HEK293T (cell line): ENCODE results near the gene ZXDC.

Experiments used
- CTCF ChIA-PET: fragments of 350-600 bp; formaldehyde crosslinking; extraction: SDS; loops from one replicate; lab custom pipeline; 2021; ENCODE audit warnings: antibody characterized with exemption, inconsistent platforms; lab: Yijun Ruan, JAX
- POLR2A ChIA-PET: fragments of 350-600 bp; formaldehyde crosslinking; extraction: SDS; loops from one replicate; lab custom pipeline; 2020; ENCODE audit warnings: antibody characterized with exemption, inconsistent platforms; lab: Yijun Ruan, JAX
- DNase-seq: peaks from one replicate; pipeline ENCODE4 v3.0.0; 2012; ENCODE audit warnings: mixed read lengths; ENCODE audit errors: extremely low spot score
- ARNT ChIP-seq: fragments of 450-650 bp; IDR thresholded peaks from 2 replicates; pipeline ENCODE4 v1.6.1; 2017; ENCODE audit warnings: mild to moderate bottlenecking
- BHLHE40 ChIP-seq: fragments of 450-650 bp; IDR thresholded peaks from 2 replicates; pipeline ENCODE4 v1.6.1; 2016; ENCODE audit warnings: mild to moderate bottlenecking, moderate library complexity, borderline replicate concordance
- CTBP1 ChIP-seq: fragments of 450-650 bp; IDR thresholded peaks from 2 replicates; pipeline ENCODE4 v1.6.1; 2016; ENCODE audit warnings: borderline replicate concordance
- ELF4 ChIP-seq: fragments of 450-650 bp; IDR thresholded peaks from 2 replicates; pipeline ENCODE4 v1.6.1; 2017; ENCODE audit warnings: antibody characterized with exemption
- FOXA1 ChIP-seq: fragments of 450-650 bp; IDR thresholded peaks from 2 replicates; pipeline ENCODE4 v1.6.1; 2016; ENCODE audit warnings: mild to moderate bottlenecking
- FOXK2 ChIP-seq: fragments of 450-650 bp; IDR thresholded peaks from 2 replicates; pipeline ENCODE4 v1.6.1; 2016; ENCODE audit warnings: mild to moderate bottlenecking
- FOXM1 ChIP-seq: fragments of 450-650 bp; IDR thresholded peaks from 2 replicates; pipeline ENCODE4 v1.6.1; 2017; ENCODE audit warnings: mild to moderate bottlenecking, borderline replicate concordance
- HDGF ChIP-seq: fragments of 450-650 bp; IDR thresholded peaks from 2 replicates; pipeline ENCODE4 v1.6.1; 2017; ENCODE audit warnings: antibody characterized with exemption, borderline replicate concordance
- L3MBTL2 ChIP-seq: fragments of 450-650 bp; conservative IDR thresholded peaks from 2 replicates; pipeline ENCODE4 v1.6.1; 2016; ENCODE audit warnings: mild to moderate bottlenecking
- LEF1 ChIP-seq: fragments of 450-650 bp; IDR thresholded peaks from 2 replicates; pipeline ENCODE4 v1.6.1; 2017; ENCODE audit warnings: mild to moderate bottlenecking, borderline replicate concordance
- NFRKB ChIP-seq: fragments of 450-650 bp; IDR thresholded peaks from 2 replicates; pipeline ENCODE4 v1.6.1; 2016; ENCODE audit warnings: mild to moderate bottlenecking, moderate library complexity
- PKNOX1 ChIP-seq: fragments of 450-650 bp; IDR thresholded peaks from 2 replicates; pipeline ENCODE4 v1.6.1; 2016
- SP1 ChIP-seq: fragments of 450-650 bp; IDR thresholded peaks from 2 replicates; pipeline ENCODE4 v1.6.1; 2017
- SUZ12 ChIP-seq: fragments of 450-650 bp; IDR thresholded peaks from 2 replicates; pipeline ENCODE4 v1.6.1; 2016; ENCODE audit warnings: mild to moderate bottlenecking
- TARDBP ChIP-seq: fragments of 450-650 bp; IDR thresholded peaks from 2 replicates; pipeline ENCODE4 v1.6.1; 2016
- ZNF384 ChIP-seq: fragments of 450-650 bp; IDR thresholded peaks from 2 replicates; pipeline ENCODE4 v1.6.1; 2016

ZXDC gene

GRCh38 chr3:126398423-126399350 is 77.0 kb downstream of the ZXDC start:
- no peak for DNase-seq
- ChIA-PET POLR2A (no interaction called here), CTCF (no interaction called here)
- no peak for TF ChIP-seq ELF4
- TF ChIP-seq SP1, result no peak
- TF ChIP-seq BHLHE40, result no peak
- TF ChIP-seq ARNT, result no peak
- no peak for TF ChIP-seq HDGF
- no peak for TF ChIP-seq FOXA1
- no peak for TF ChIP-seq PKNOX1

- ChIA-PET CTCF (no interaction called here), POLR2A (no interaction called here)
- no peak for TF ChIP-seq LEF1
- TF ChIP-seq SP1, result no peak
- no peak for TF ChIP-seq BHLHE40
- TF ChIP-seq ELF4, result no peak
- no peak for TF ChIP-seq HDGF
- TF ChIP-seq SUZ12, result no peak
- no peak for TF ChIP-seq TARDBP
- no peak for TF ChIP-seq NFRKB
- no peak for DNase-seq
Observed at GRCh38 chr3:126397610-126398422, 77.9 kb downstream of the ZXDC start.

- ChIA-PET CTCF (interaction anchor here (0.6 kb wide), 1 partner anchor 1196 kb away, joined by 6 read pairs; no protein-coding TSS in a partner anchor), POLR2A (no interaction called here)
- TF ChIP-seq HDGF (no peak), FOXK2 (no peak), NFRKB (no peak), TARDBP (no peak), PKNOX1 (no peak)
- no peak for DNase-seq
Observed at GRCh38 chr3:126396536-126396935, 79.2 kb downstream of the ZXDC start.

GRCh38 chr3:126395846-126396513 is 79.7 kb downstream of the ZXDC start:
- no peak for DNase-seq
- POLR2A ChIA-PET, result no interaction called here
- no peak for TF ChIP-seq LEF1
- no peak for TF ChIP-seq ELF4
- TF ChIP-seq FOXK2, result no peak
- no peak for TF ChIP-seq PKNOX1
- no peak for TF ChIP-seq SUZ12
- no peak for TF ChIP-seq CTBP1
- no peak for TF ChIP-seq FOXA1
- CTCF ChIA-PET, result interaction anchor here (0.6 kb wide), 1 partner anchor 1196 kb away, joined by 6 read pairs; no protein-coding TSS in a partner anchor

- POLR2A ChIA-PET, result no interaction called here
- no peak for DNase-seq
- CTCF ChIA-PET, result no interaction called here
- no peak for TF ChIP-seq SUZ12
- TF ChIP-seq ARNT, result no peak
- TF ChIP-seq PKNOX1, result no peak
- TF ChIP-seq LEF1, result no peak
Observed at GRCh38 chr3:126394977-126395321, 80.7 kb downstream of the ZXDC start.

GRCh38 chr3:126394179-126394976 is 81.3 kb downstream of the ZXDC start, which contains the start of gene CFAP100:
Gene CFAP100 (plus strand): TSS chr3:126394909. CDS start chr3:126396001, 1,092 bp downstream.
- CTCF ChIA-PET, result no interaction called here
- TF ChIP-seq FOXK2, result no peak
- TF ChIP-seq SUZ12, result no peak
- no peak for TF ChIP-seq TARDBP
- TF ChIP-seq FOXA1, result no peak
- no peak for TF ChIP-seq L3MBTL2
- TF ChIP-seq NFRKB, result no peak
- no peak for TF ChIP-seq SP1
- TF ChIP-seq LEF1, result no peak
- no peak for TF ChIP-seq ZNF384
- no peak for TF ChIP-seq BHLHE40
- TF ChIP-seq HDGF, result no peak
- no peak for TF ChIP-seq ELF4
- TF ChIP-seq PKNOX1, result no peak
- no peak for TF ChIP-seq ARNT
- no peak for TF ChIP-seq FOXM1
- no peak for TF ChIP-seq CTBP1
- DNase-seq, result no peak
- POLR2A ChIA-PET, result no interaction called here
